IMR-90 (cell line): ENCODE results near the gene MSMP. TPM values are rescaled to one million over a fixed set of nuclear protein-coding genes. Genes with fewer than 3 reads are reported as not detected.

Source experiments
- ATAC-seq: fragments of 200-7000 bp; cut with Tn5 transposase; 2 replicates; pipeline ENCODE4 v1.9.1; 2020; ENCODE audit warnings: low read depth, mild to moderate bottlenecking, moderate library complexity
- BruUV-seq: library from RNA; stranded (reverse); fragments of 400-500 nt; replicated peaks from 2 replicates; lab custom pipeline; 2021; lab: Mats Ljungman, UMichigan
- CTCF ChIA-PET: fragments of 300-600 bp; formaldehyde crosslinking; extraction: SDS; loops from one replicate; lab custom pipeline; 2021; ENCODE audit warnings: antibody characterized with exemption; lab: Yijun Ruan, JAX
- POLR2A ChIA-PET: fragments of 300-600 bp; sonication (Branson Sonifier 250); formaldehyde crosslinking; loops from one replicate; lab custom pipeline; 2022; ENCODE audit warnings: antibody characterized with exemption; ENCODE audit not compliant: unreplicated experiment; lab: Charles Lee
- DNase-seq: peaks from one replicate; pipeline ENCODE4 v3.0.0; 2013
- H2AFZ ChIP-seq: replicated peaks from 2 replicates; pipeline ENCODE3; 2013; ENCODE audit warnings: low read length, mild to moderate bottlenecking; ENCODE audit not compliant: poor library complexity
- H2AK5ac ChIP-seq: 2 replicates; pipeline ENCODE4 v1.6.1; 2013; ENCODE audit warnings: low read depth, low read length, inconsistent platforms
- H2AK9ac ChIP-seq: replicated peaks from 2 replicates; pipeline ENCODE3; 2013; ENCODE audit warnings: mild to moderate bottlenecking, low read depth, low read length, moderate library complexity; ENCODE audit not compliant: poor library complexity
- H2BK120ac ChIP-seq: 2 replicates; pipeline ENCODE4 v1.6.1; 2013; ENCODE audit warnings: low read depth, low read length, inconsistent platforms
- H2BK15ac ChIP-seq: 3 replicates; pipeline ENCODE4 v1.6.1; 2013; ENCODE audit warnings: low read depth, low read length, inconsistent platforms
- H2BK20ac ChIP-seq: 2 replicates; pipeline ENCODE4 v1.6.1; 2013; ENCODE audit warnings: low read depth, mild to moderate bottlenecking, inconsistent platforms, low read length, moderate library complexity
- H2BK5ac ChIP-seq: 2 replicates; pipeline ENCODE4 v1.6.1; 2013; ENCODE audit warnings: mild to moderate bottlenecking, low read depth, low read length, inconsistent platforms; ENCODE audit not compliant: poor library complexity, severe bottlenecking
- H3K14ac ChIP-seq: replicated peaks from 2 replicates; pipeline ENCODE4 v1.6.1; 2013; ENCODE audit warnings: low read depth, low read length, inconsistent platforms
- H3K18ac ChIP-seq: 2 replicates; pipeline ENCODE4 v1.6.1; 2013; ENCODE audit warnings: low read depth, low read length, control low read depth
- H3K23ac ChIP-seq: 2 replicates; pipeline ENCODE4 v1.6.1; 2013; ENCODE audit warnings: low read depth, low read length, inconsistent platforms
- H3K27ac ChIP-seq: 2 replicates; pipeline ENCODE4 v1.5.1; 2013; ENCODE audit warnings: mild to moderate bottlenecking, control low read depth, low read length; ENCODE audit not compliant: insufficient read depth
- H3K27me3 ChIP-seq: 2 replicates; pipeline ENCODE4 v1.6.1; 2013; ENCODE audit warnings: low read length; ENCODE audit not compliant: control insufficient read depth, insufficient read depth
- H3K36me3 ChIP-seq: 2 replicates; pipeline ENCODE4 v1.6.1; 2013; ENCODE audit warnings: low read length, mixed read lengths; ENCODE audit not compliant: control insufficient read depth, insufficient read depth
- H3K4ac ChIP-seq: 2 replicates; pipeline ENCODE4 v1.6.1; 2013; ENCODE audit warnings: low read depth, low read length, inconsistent platforms
- H3K4me1 ChIP-seq: 2 replicates; pipeline ENCODE4 v1.6.1; 2013; ENCODE audit warnings: low read length, mixed read lengths; ENCODE audit not compliant: control insufficient read depth, insufficient read depth
- H3K4me2 ChIP-seq: 2 replicates; pipeline ENCODE4 v1.6.1; 2013; ENCODE audit warnings: low read depth, mild to moderate bottlenecking, control low read depth, low read length, moderate library complexity
- H3K4me3 ChIP-seq: 2 replicates; pipeline ENCODE4 v1.5.1; 2013; ENCODE audit warnings: low read depth, mild to moderate bottlenecking, control low read depth, low read length, moderate library complexity; ENCODE audit not compliant: insufficient read depth
- H3K56ac ChIP-seq: 2 replicates; pipeline ENCODE4 v1.6.1; 2013; ENCODE audit warnings: low read length, inconsistent platforms; ENCODE audit not compliant: insufficient read depth; ENCODE audit errors: extremely low read depth
- H3K79me1 ChIP-seq, 2 experiments: 2 replicates each; pipeline ENCODE4 v1.6.1; 2013; ENCODE audit warnings: low read length in 2 of 2, inconsistent platforms in 1 of 2, low read depth in 1 of 2
- H3K9ac ChIP-seq: 2 replicates; pipeline ENCODE4 v1.6.1; 2013; ENCODE audit warnings: low read depth, low read length, control low read depth
- H3K9me1 ChIP-seq: 2 replicates; pipeline ENCODE4 v1.6.1; 2013; ENCODE audit warnings: low read length, inconsistent platforms; ENCODE audit not compliant: insufficient read depth
- H3K9me3 ChIP-seq: 2 replicates; pipeline ENCODE4 v1.6.1; 2013; ENCODE audit warnings: low read length; ENCODE audit not compliant: control insufficient read depth, insufficient read depth
- H4K20me1 ChIP-seq: 2 replicates; pipeline ENCODE4 v1.6.1; 2013; ENCODE audit warnings: low read length, inconsistent platforms; ENCODE audit not compliant: insufficient read depth
- H4K5ac ChIP-seq: 2 replicates; pipeline ENCODE4 v1.6.1; 2013; ENCODE audit warnings: mild to moderate bottlenecking, low read depth, low read length, control low read depth
- H4K8ac ChIP-seq, 2 experiments: 2 replicates each; pipeline ENCODE4 v1.6.1; 2013; ENCODE audit warnings: low read depth in 2 of 2, low read length in 2 of 2, control low read depth in 1 of 2, inconsistent platforms in 1 of 2
- H4K91ac ChIP-seq: 2 replicates; pipeline ENCODE4 v1.6.1; 2013; ENCODE audit warnings: low read depth, low read length, inconsistent platforms; ENCODE audit not compliant: insufficient read depth
- CHD1 ChIP-seq: IDR thresholded peaks from 2 replicates; pipeline ENCODE4 v1.6.1; 2012; ENCODE audit warnings: low read depth, low read length, improper control_type of control experiment
- CTCF ChIP-seq: conservative IDR thresholded peaks from 2 replicates; pipeline ENCODE4 v1.5.1; 2012; ENCODE audit warnings: mild to moderate bottlenecking, low read depth, low read length, improper control_type of control experiment
- FOS ChIP-seq: fragments of 150-350 bp; IDR thresholded peaks from 2 replicates; pipeline ENCODE4 v1.6.1; 2016; ENCODE audit warnings: low read depth, low read length
- MAFK ChIP-seq: IDR thresholded peaks from 2 replicates; pipeline ENCODE4 v1.6.1; 2012; ENCODE audit warnings: low read depth, low read length, improper control_type of control experiment
- MAZ ChIP-seq: IDR thresholded peaks from 2 replicates; pipeline ENCODE4 v1.6.1; 2012; ENCODE audit warnings: low read depth, mild to moderate bottlenecking, low read length, improper control_type of control experiment, moderate library complexity, borderline replicate concordance
- RAD21 ChIP-seq: IDR thresholded peaks from 2 replicates; pipeline ENCODE4 v1.6.1; 2012; ENCODE audit warnings: low read length, improper control_type of control experiment
- RCOR1 ChIP-seq: IDR thresholded peaks from 2 replicates; pipeline ENCODE4 v1.6.1; 2012; ENCODE audit warnings: mild to moderate bottlenecking, low read length, improper control_type of control experiment; ENCODE audit not compliant: insufficient replicate concordance
- SMC3 ChIP-seq: fragments of 150-350 bp; IDR thresholded peaks from 2 replicates; pipeline ENCODE4 v1.6.1; 2016; ENCODE audit warnings: low read depth, mild to moderate bottlenecking, antibody characterized with exemption, low read length, moderate library complexity
- USF2 ChIP-seq: fragments of 150-350 bp; IDR thresholded peaks from 2 replicates; pipeline ENCODE4 v1.6.1; 2017; ENCODE audit warnings: mild to moderate bottlenecking, antibody characterized with exemption, low read length, low read depth
- WGBS, 2 experiments: methylation state at CpG; one replicate each; pipeline versions ENCODE4 v1.1.5 to v1.1.7; 2013; ENCODE audit warnings: missing lambda C conversion rate in 2 of 2; ENCODE audit not compliant: insufficient read length in 1 of 2; ENCODE audit errors: extremely low coverage in 2 of 2; 5-methylcytosine and 5-hydroxymethylcytosine counted together
- dilution Hi-C: fragments of 300-500 bp; cut with HindIII; formaldehyde crosslinking; loops from one replicate; pipeline ENCODE4 v1.14.3; 2018; ENCODE audit warnings: low sequenced_read_pairs; ENCODE audit not compliant: unreplicated experiment
- in situ Hi-C: fragments of 300-500 bp; cut with MboI; formaldehyde crosslinking; loops from 3 replicates; pipeline ENCODE4 v1.14.3; 2019; ENCODE audit warnings: low sequenced_read_pairs, inconsistent platforms, mixed read lengths
- intact Hi-C: fragments of 100-400 bp; cut with micrococcal nuclease; formaldehyde crosslinking; loops from 2 replicates; pipeline ENCODE4 v1.10.0; 2022
- polyA plus RNA-seq, 3 experiments: library from polyadenylated mRNA; depleted of rRNA; stranded (reverse); fragments of >200 nt; gene quantifications; 2 replicates each; pipeline ENCODE4 v1.2.3, GENCODE V29; 2012; ENCODE audit warnings: low replicate concordance in 1 of 3
- total RNA-seq: library from RNA; depleted of rRNA; stranded (reverse); fragments of >200 nt; gene quantifications from 2 replicates; pipeline ENCODE4 v1.2.3, GENCODE V29; 2012

MSMP gene
- total and polyA plus RNA-seq, 2 of the 4 experiments (the other 2 are of a cell fraction) = not detected

- Histone ChIP-seq H2AK9ac (peak overlapping the region; percentile 94), H3K56ac (peak overlapping the region; percentile 99), H4K8ac (peak overlapping the region; percentile 92 to 99), H3K27ac (peak overlapping the region; percentile 90), H3K4me2 (peak overlapping the region; percentile 96), H3K4me1 (peaks cover 25% of the 10 kb centered on the region), H3K4ac (peak overlapping the region; percentile 99), H2BK15ac (peak overlapping the region; percentile 75; the same call in 2 of the 3 replicates), H2AFZ (no peak overlapping the region), H3K79me1 (peaks cover 19 to 73% of the 10 kb centered on the region in 2 experiments), H2AK5ac (peak overlapping the region; percentile 100), H3K14ac (peak overlapping the region; percentile 100), H3K9me3 (no peaks in the 10 kb centered on the region), H3K9ac (peak overlapping the region; percentile 99), H3K18ac (peak overlapping the region; percentile 87), H3K27me3 (no peaks in the 10 kb centered on the region), H3K4me3 (peak overlapping the region; percentile 99), H4K91ac (peak overlapping the region; percentile 99), H3K9me1 (peaks cover 5% of the 10 kb centered on the region; the same call in 1 of the 2 replicates), H2BK5ac (peak overlapping the region; percentile 96), H3K36me3 (peaks cover 11% of the 10 kb centered on the region), H4K5ac (peak overlapping the region; percentile 68), H3K23ac (peak overlapping the region; percentile 100), H2BK20ac (peak overlapping the region; percentile 66), H4K20me1 (peaks cover 33% of the 10 kb centered on the region), H2BK120ac (peak overlapping the region; percentile 98)
- 0% methylated on average over 4 of the region's 6 CpGs; no CpG with 5 or more reads in 1 of the 2 experiments for WGBS, 2 experiments
- dilution Hi-C loops (no loop called here), intact Hi-C loops (loop anchor here (2.0 kb wide), 1 partner anchor 39 kb away; no protein-coding TSS in a partner anchor), in situ Hi-C loops (no loop called here)
- TF ChIP-seq SMC3 (peak; percentile 22; the same call in 1 of the 2 replicates), CHD1 (no peak), RAD21 (peak; percentile 35; the same call in 1 of the 2 replicates), USF2 (no peak), CTCF (peak; percentile 68), MAZ (peak; percentile 56; the same call in 1 of the 2 replicates), RCOR1 (peak; percentile 46), FOS (no peak), MAFK (peak; percentile 2; the same call in 1 of the 2 replicates)
- ATAC-seq = peak; percentile 21
- ChIA-PET CTCF (interaction anchor here (0.6 to 1.0 kb wide), 3 partner anchors 45 to 134 kb away, joined by 3 read pairs; no protein-coding TSS in a partner anchor), POLR2A (interaction anchor here (0.5 to 2.8 kb wide), 6 partner anchors 12 to 1868 kb away, joined by 3 to 23 read pairs (median 4); partner anchors contain the start of gene TPM2)
- BruUV-seq = no TSS peak
- peak; percentile 91 for DNase-seq
These were observed 24.2 kb downstream of the MSMP start for GRCh38 chr9:35729700-35730485.
